NB4 (cell line): ENCODE data around the gene LRRC61.

Source experiments
- CTCF ChIP-seq: IDR thresholded peaks from one replicate; pipeline ENCODE4 v1.5.1; 2012; ENCODE audit warnings: low read depth, low read length
- POLR2A ChIP-seq: IDR thresholded peaks from 2 replicates; pipeline ENCODE4 v1.6.1; 2011; ENCODE audit warnings: mild to moderate bottlenecking; ENCODE audit not compliant: insufficient read length; ENCODE audit errors: extremely low read depth

- TF ChIP-seq CTCF (no peak), POLR2A (no peak)
Observed at GRCh38 chr7:150367677-150368095, 44.5 kb downstream of the LRRC61 start.
